Measurements from ENCODE around the gene MSGN1. TPM values are rescaled to one million over a fixed set of nuclear protein-coding genes. Genes with fewer than 3 reads are reported as not detected.

MSGN1 gene
- total and polyA plus RNA-seq, 2 of the 8 experiments (the other 6 are each of a cell fraction or from before 2014, with no cell fraction given) = not detected

- Histone ChIP-seq H3K9me3 (ENCODE audit: insufficient read depth in 2 of 2, low read depth in 1 of 2, low read length in 1 of 2) (no peaks in the 10 kb centered on the region), H3K4ac (replicated peaks; ENCODE audit: insufficient read length, low read depth, low read length) (no peak overlapping the region), H2AFZ (ENCODE audit: low read length) (no peak overlapping the region), H2AK5ac (ENCODE audit: low read depth, low read length) (no peak overlapping the region), H3K27ac (ENCODE audit: low read depth, low read length) (no peak overlapping the region), H3K79me2 (ENCODE audit: control insufficient read depth in 1 of 2, insufficient read depth in 2 of 2, low read length in 2 of 2) (no peaks in the 10 kb centered on the region), H3K56ac (replicated peaks; ENCODE audit: insufficient read length, low read depth, low read length) (no peak overlapping the region), H3K4me2 (ENCODE audit: insufficient read depth in 1 of 2, low read depth in 2 of 2, low read length in 2 of 2) (no peak overlapping the region), H3K23me2 (ENCODE audit: low read depth, low read length) (no peaks in the 10 kb centered on the region), H3K9ac (replicated peaks in 1 of 4; ENCODE audit: extremely low read depth in 1 of 4, low read depth in 3 of 4, low read length in 3 of 4) (no peak overlapping the region), H2BK12ac (ENCODE audit: low read depth, low read length) (no peak overlapping the region), H3K36me3 (ENCODE audit: control insufficient read depth in 2 of 4, insufficient read depth in 4 of 4, low read length in 3 of 4) (no peaks in the 10 kb centered on the region), H3K27me3 (replicated peaks in 1 of 4; ENCODE audit: control insufficient read depth in 3 of 4, extremely low read depth in 1 of 4, insufficient read depth in 3 of 4, low read length in 3 of 4) (no peaks in the 10 kb centered on the region), H3K4me1 (replicated peaks in 1 of 4; ENCODE audit: control insufficient read depth in 3 of 4, insufficient read depth in 4 of 4, low read length in 3 of 4) (no peaks in the 10 kb centered on the region), H2BK15ac (ENCODE audit: low read length) (no peak overlapping the region), H4K91ac (replicated peaks; ENCODE audit: insufficient read length, low read length) (no peak overlapping the region), H3K79me1 (ENCODE audit: low read depth, low read length) (no peaks in the 10 kb centered on the region), H3K23ac (ENCODE audit: insufficient read length) (no peak overlapping the region), H3K4me3 (ENCODE audit: extremely low read depth in 1 of 4, insufficient read depth in 2 of 4, low read depth in 3 of 4, low read length in 4 of 4) (no peak overlapping the region), H4K5ac (ENCODE audit: insufficient read length, low read depth, low read length) (no peak overlapping the region), H3K14ac (ENCODE audit: insufficient read length) (no peak overlapping the region), H4K20me1 (replicated peaks in 1 of 2; ENCODE audit: control insufficient read depth in 1 of 2, insufficient read depth in 2 of 2, low read length in 2 of 2) (no peaks in the 10 kb centered on the region), H4K8ac (ENCODE audit: extremely low read depth, insufficient read depth, low read length) (no peak overlapping the region), H2BK120ac (replicated peaks; ENCODE audit: low read depth, low read length) (no peak overlapping the region), H3K18ac (ENCODE audit: extremely low read depth, low read length) (no peak overlapping the region), H2BK5ac (ENCODE audit: low read depth, low read length) (no peak overlapping the region), H2BK20ac (ENCODE audit: low read length) (no peak overlapping the region)
- ChIA-PET POLR2A (ENCODE audit: partially characterized antibody) (interaction anchor here (0.6 kb wide), 1 partner anchor 90 kb away, joined by 3 read pairs; no protein-coding TSS in a partner anchor), CTCF (ENCODE audit: partially characterized antibody) (interaction anchor here (0.7 to 8.2 kb wide), 15 partner anchors 8 to 334 kb away, joined by 3 to 60 read pairs (median 6); partner anchors contain the start of gene KCNS3)
- FAIRE-seq (no peak), DNase-seq (ENCODE audit: low read depth in 1 of 2, low spot score in 2 of 2) (no peak)
- TF ChIP-seq SIRT6 (IDR thresholded peaks at IDR 0.05; ENCODE audit: low read length) (no peak), SP2 (IDR thresholded peaks at IDR 0.05; ENCODE audit: low read length) (no peak), KDM4A (IDR thresholded peaks at IDR 0.05; ENCODE audit: low read depth, low read length, severe bottlenecking) (no peak), SP1 (IDR thresholded peaks at IDR 0.05; ENCODE audit: low read depth, low read length) (no peak), EP300 (IDR thresholded peaks at IDR 0.05; ENCODE audit: borderline replicate concordance in 1 of 2, low read depth in 2 of 2, low read length in 2 of 2) (no peak), KDM1A (IDR thresholded peaks at IDR 0.05; ENCODE audit: borderline replicate concordance, low read length) (no peak), EGR1 (IDR thresholded peaks at IDR 0.05; ENCODE audit: borderline replicate concordance, low read depth, low read length) (no peak), TAF7 (optimal IDR thresholded peaks at IDR 0.05; ENCODE audit: borderline replicate concordance, low read depth, low read length) (no peak)
- 92% methylated on average over 7 of the region's 7 CpGs; no CpG with 5 or more reads in 1 of the 2 experiments for WGBS, 2 experiments (ENCODE audit: extremely low coverage in 1 of 2, insufficient coverage in 1 of 2, insufficient read length in 1 of 2, insufficient replicate concordance in 2 of 2, low coverage in 1 of 2, low lambda C conversion rate in 2 of 2, missing lambda C conversion rate in 1 of 2)
Observed at GRCh38 chr2:17845806-17846205, 29.5 kb downstream of the MSGN1 start.

All from H1 (cell line).